Prostate gland (tissue), 2 donors: ENCODE data around the gene RALGPS1.

Experiments
- CTCF ChIP-seq, 4 experiments: fragments of 200-600 bp in 2 of 4; fragments of 450-650 bp in 2 of 4; sonication (generic) in 2 of 4; IDR thresholded peaks; 1 replicate in 3 of 4; 2 replicates in 1 of 4; pipeline ENCODE4 v1.5.1; 2016 to 2019; ENCODE audit warnings: antibody characterized with exemption in 4 of 4, mild to moderate bottlenecking in 2 of 4, moderate library complexity in 2 of 4
- POLR2A ChIP-seq: fragments of 450-650 bp; IDR thresholded peaks from one replicate; pipeline ENCODE4 v1.6.1; 2016; ENCODE audit warnings: antibody characterized with exemption, mild to moderate bottlenecking
- POLR2AphosphoS5 ChIP-seq: sonication (generic); formaldehyde crosslinking; IDR thresholded peaks from one replicate; pipeline ENCODE4 v1.6.1; 2017; ENCODE audit warnings: antibody characterized with exemption

- no peak for TF ChIP-seq CTCF (IDR thresholded peaks at IDR 0.05)
- TF ChIP-seq POLR2A = no peak
- TF ChIP-seq POLR2AphosphoS5 = no peak
These were observed 163.0 kb downstream of the RALGPS1 start for GRCh38 chr9:127077644-127077946.
